Measurements from ENCODE around the gene ANKH.

DNA sequence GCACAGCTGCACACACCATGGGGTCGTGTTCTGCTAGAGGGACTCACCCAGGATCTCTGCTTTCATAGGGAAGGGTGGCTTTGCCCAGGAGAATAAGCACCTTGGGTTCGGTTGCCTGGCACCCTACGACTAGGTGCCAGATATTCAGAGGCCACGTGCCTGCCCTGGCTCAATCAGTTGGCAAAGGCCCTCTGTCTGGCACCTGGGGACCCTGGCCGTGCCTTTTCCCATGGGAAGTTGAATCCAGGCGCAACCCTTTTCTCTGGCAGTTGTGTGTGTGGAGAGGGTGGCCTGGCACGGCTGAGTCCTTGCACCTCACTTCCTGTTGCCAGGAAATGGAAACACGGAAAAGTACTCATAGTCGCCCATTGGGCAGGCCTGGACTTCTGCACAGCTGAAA lies 10.2 kb upstream of the ANKH start:
- TF ChIP-seq, protein P1, sequence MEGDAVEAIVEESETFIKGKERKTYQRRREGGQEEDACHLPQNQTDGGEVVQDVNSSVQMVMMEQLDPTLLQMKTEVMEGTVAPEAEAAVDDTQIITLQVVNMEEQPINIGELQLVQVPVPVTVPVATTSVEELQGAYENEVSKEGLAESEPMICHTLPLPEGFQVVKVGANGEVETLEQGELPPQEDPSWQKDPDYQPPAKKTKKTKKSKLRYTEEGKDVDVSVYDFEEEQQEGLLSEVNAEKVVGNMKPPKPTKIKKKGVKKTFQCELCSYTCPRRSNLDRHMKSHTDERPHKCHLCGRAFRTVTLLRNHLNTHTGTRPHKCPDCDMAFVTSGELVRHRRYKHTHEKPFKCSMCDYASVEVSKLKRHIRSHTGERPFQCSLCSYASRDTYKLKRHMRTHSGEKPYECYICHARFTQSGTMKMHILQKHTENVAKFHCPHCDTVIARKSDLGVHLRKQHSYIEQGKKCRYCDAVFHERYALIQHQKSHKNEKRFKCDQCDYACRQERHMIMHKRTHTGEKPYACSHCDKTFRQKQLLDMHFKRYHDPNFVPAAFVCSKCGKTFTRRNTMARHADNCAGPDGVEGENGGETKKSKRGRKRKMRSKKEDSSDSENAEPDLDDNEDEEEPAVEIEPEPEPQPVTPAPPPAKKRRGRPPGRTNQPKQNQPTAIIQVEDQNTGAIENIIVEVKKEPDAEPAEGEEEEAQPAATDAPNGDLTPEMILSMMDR (IDR thresholded peaks at IDR 0.05; ENCODE audit: borderline replicate concordance, extremely low read depth, low read length, poor library complexity, severe bottlenecking), result no peak
- TF ChIP-seq EZH2 (IDR thresholded peaks at IDR 0.05; ENCODE audit: borderline replicate concordance, low read depth, low read length, severe bottlenecking), result no peak

Data from DND-41 (cell line).